HFFc6 (cell line): ENCODE data around the gene SAE1. TPM values are rescaled to one million over a fixed set of nuclear protein-coding genes. Genes with fewer than 3 reads are reported as not detected.

Source experiments
- DNase-seq: peaks from one replicate; pipeline ENCODE4 v3.0.0-alpha.2; 2018
- H3K27ac Mint-ChIP-seq: 2 replicates; pipeline ENCODE4 v1.8.0; 2020; ENCODE audit warnings: mild to moderate bottlenecking, mixed read lengths
- H3K27me3 Mint-ChIP-seq: 2 replicates; pipeline ENCODE4 v1.8.0; 2021; ENCODE audit warnings: mild to moderate bottlenecking, moderate library complexity, mixed read lengths; ENCODE audit not compliant: insufficient read depth
- H3K36me3 Mint-ChIP-seq: 2 replicates; pipeline ENCODE4 v1.8.0; 2021; ENCODE audit warnings: low read depth, mixed read lengths
- H3K4me1 Mint-ChIP-seq: 2 replicates; pipeline ENCODE4 v1.8.0; 2020; ENCODE audit warnings: low read depth, mixed read lengths
- H3K4me3 Mint-ChIP-seq: 2 replicates; pipeline ENCODE4 v1.8.0; 2020; ENCODE audit warnings: mild to moderate bottlenecking, moderate library complexity, mixed read lengths
- H3K9me3 Mint-ChIP-seq: 2 replicates; pipeline ENCODE4 v1.8.0; 2020; ENCODE audit warnings: mild to moderate bottlenecking, mixed read lengths
- total RNA-seq, 6 experiments: library from RNA; stranded (reverse); fragmentation: NEBNext Ultra II Directional; extraction: Animal tissue kit (Norgen Biotek cat#: 25700); gene quantifications; 2 replicates in 1 of 6; 3 replicates in 5 of 6; pipeline ENCODE4 v1.2.3, GENCODE V29; 2021
- TF ChIP-seq, protein P1 (sequence below): fragments of 200-600 bp; sonication (generic); IDR thresholded peaks from 2 replicates; pipeline ENCODE4 v1.5.0; 2021; ENCODE audit warnings: antibody characterized with exemption, mild to moderate bottlenecking

Gene SAE1
- total RNA-seq, 6 experiments from 2014 or later = 158 to 181 (median 175) TPM

DNA sequence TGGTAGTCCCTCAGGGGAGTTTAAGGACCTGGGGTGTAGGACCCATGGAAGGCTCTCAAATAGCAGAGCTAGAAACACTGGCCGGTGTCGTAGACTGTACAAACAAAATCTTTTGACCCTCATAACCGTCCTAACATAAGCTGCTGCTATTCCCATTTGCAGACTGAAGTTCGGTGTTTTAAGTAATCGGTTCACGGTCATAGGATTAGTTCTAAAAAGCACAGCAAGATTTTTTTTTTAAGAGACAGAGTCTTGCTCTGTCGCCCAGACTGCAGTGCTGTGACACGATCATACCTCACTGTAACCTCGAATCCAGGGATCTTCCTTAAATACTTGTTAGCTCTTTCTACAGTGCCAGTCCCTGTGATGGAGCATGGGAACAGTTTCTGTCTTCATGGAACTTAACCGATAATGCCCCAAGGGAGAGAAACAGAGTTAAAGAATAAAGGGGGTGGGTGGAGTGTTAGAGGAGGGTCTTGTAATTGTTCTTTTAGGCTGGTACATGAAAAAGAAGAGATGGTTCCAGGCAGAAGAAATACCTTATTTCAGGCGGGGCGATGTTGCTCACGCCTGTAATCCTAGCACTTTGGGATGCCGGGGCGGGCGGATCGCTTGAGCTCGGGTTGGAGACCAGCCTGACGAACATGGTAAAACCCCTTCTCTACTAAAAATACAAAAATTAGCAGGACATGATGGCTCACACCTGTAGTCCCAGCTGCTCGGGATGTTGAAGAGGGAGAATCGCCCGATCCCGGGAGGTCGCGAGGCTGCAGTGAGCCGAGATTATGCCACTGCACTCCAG lies 16.6 kb upstream of the SAE1 start:
- Mint-ChIP-seq H3K9me3 (no peaks in the 10 kb centered on the region), H3K4me3 (peak overlapping the region; percentile 98), H3K27ac (peak overlapping the region; percentile 100), H3K27me3 (peaks cover 3% of the 10 kb centered on the region), H3K36me3 (peaks cover 23% of the 10 kb centered on the region), H3K4me1 (peaks cover 28% of the 10 kb centered on the region)
- TF ChIP-seq, protein P1, sequence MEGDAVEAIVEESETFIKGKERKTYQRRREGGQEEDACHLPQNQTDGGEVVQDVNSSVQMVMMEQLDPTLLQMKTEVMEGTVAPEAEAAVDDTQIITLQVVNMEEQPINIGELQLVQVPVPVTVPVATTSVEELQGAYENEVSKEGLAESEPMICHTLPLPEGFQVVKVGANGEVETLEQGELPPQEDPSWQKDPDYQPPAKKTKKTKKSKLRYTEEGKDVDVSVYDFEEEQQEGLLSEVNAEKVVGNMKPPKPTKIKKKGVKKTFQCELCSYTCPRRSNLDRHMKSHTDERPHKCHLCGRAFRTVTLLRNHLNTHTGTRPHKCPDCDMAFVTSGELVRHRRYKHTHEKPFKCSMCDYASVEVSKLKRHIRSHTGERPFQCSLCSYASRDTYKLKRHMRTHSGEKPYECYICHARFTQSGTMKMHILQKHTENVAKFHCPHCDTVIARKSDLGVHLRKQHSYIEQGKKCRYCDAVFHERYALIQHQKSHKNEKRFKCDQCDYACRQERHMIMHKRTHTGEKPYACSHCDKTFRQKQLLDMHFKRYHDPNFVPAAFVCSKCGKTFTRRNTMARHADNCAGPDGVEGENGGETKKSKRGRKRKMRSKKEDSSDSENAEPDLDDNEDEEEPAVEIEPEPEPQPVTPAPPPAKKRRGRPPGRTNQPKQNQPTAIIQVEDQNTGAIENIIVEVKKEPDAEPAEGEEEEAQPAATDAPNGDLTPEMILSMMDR = no peak
- DNase-seq = no peak

DNA sequence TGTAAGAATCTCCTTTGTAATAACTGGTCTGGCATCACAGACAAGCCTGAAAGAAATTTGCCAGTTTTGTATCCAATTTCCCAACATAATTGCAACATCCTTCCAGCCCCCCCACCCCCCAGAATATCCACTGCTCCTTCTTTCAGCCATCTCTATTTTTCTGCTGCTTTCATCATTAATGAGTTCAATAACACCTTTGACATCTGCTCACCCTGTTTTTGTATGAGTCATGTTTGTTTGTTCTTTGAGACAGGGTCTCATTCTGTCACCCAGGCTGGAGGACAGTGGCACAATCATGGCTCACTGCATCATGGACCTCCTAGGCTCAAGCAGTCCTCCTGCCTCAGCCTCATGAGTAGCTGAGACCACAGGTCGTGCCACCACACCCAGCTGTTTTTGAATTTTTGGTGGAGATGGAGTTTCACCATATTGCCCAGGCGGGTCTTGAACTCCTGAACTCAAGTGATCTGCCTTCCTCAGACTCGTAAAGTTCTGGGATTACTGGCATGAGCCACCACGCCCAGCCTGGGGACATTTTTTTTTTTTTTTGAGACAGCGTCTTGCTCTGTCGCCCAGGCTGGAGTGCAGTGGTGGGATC lies 10.1 kb upstream of the SAE1 start:
- H3K4me3 Mint-ChIP-seq = no peak overlapping the region
- no peaks in the 10 kb centered on the region for H3K9me3 Mint-ChIP-seq
- H3K36me3 Mint-ChIP-seq = no peaks in the 10 kb centered on the region
- peaks cover 35% of the 10 kb centered on the region for H3K4me1 Mint-ChIP-seq
- H3K27me3 Mint-ChIP-seq = no peaks in the 10 kb centered on the region
- TF ChIP-seq, protein P1 = no peak
- peak overlapping the region; percentile 33; the same call in 1 of the 2 replicates for H3K27ac Mint-ChIP-seq
- no peak for DNase-seq

DNA sequence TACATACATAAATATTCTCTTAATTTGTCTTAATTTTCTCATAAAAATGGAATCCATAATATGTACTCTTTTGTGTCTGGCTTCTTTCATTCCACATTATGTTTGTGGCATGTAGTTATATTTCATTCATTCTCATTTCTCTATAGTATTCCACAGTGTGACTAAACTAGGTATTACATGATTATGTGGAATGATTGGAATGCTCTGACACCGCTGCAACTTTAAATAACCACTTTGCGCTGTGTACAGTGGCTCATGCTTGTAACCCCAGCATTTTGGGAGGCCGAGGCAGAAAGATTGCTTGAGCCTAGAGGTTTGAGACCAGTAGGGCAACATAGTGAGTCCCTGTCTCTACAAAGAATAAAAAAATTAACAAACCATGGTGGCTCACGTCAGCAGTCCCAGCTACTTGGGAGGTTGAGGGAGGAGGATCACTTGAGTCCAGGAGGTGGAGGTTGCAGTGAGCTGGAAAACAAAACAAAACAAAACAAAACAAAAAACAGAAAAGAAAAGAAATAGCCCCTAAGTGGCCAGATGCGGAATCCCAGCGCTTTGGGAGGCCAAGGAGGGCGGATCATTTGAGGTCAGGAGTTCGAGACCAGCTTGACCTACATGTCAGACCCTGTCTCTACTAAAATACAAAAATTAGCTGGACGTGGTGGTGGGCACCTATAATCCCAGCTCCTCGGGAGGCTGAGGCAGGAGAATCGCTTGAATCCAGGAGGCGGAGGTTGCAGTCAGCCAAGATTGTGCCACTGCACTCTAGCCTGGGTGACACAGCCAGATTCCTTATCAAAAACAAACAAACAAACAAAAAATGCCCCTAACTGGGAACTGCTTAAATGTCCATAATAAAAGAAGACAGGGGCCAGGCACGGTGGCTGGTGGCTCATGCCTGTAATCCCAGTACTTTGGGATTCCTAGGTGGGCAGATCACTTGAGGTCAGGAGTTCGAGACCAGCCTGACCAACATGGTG lies 8.0 kb upstream of the SAE1 start:
- TF ChIP-seq, protein P1 = peak; percentile 28; the same call in 1 of the 2 replicates
- H3K4me3 Mint-ChIP-seq = peak overlapping the region; percentile 80
- peak overlapping the region; percentile 91 for H3K27ac Mint-ChIP-seq
- H3K27me3 Mint-ChIP-seq = no peaks in the 10 kb centered on the region
- H3K4me1 Mint-ChIP-seq = peaks cover 35% of the 10 kb centered on the region
- no peaks in the 10 kb centered on the region for H3K36me3 Mint-ChIP-seq
- H3K9me3 Mint-ChIP-seq = no peaks in the 10 kb centered on the region
- peak; percentile 73 for DNase-seq

DNA sequence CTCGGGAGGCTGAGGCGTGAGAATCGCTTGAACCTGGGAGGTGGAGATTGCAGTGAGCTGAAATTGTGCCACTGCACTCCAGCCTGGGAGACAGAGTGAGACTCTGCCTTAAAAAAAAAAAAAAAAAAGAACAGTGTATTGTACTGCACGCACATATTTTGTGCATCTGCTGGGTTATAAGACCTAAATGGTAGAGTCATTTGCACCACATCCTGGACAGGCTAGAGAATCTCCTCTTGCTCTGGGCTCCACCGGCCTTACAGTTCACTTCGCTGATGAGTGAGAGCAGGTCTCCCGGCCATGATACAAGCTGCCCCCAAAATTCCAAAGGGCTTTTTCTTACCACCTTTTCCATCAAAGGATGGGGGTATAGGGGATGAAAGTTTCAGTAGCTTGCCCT lies 7.2 kb upstream of the SAE1 start:
- DNase-seq = peak; percentile 25
- Mint-ChIP-seq H3K27ac (peak overlapping the region; percentile 91; the same call in 1 of the 2 replicates), H3K4me3 (no peak overlapping the region), H3K27me3 (no peaks in the 10 kb centered on the region), H3K36me3 (no peaks in the 10 kb centered on the region), H3K9me3 (no peaks in the 10 kb centered on the region), H3K4me1 (peaks cover 35% of the 10 kb centered on the region)
- TF ChIP-seq, protein P1 = no peak

DNA sequence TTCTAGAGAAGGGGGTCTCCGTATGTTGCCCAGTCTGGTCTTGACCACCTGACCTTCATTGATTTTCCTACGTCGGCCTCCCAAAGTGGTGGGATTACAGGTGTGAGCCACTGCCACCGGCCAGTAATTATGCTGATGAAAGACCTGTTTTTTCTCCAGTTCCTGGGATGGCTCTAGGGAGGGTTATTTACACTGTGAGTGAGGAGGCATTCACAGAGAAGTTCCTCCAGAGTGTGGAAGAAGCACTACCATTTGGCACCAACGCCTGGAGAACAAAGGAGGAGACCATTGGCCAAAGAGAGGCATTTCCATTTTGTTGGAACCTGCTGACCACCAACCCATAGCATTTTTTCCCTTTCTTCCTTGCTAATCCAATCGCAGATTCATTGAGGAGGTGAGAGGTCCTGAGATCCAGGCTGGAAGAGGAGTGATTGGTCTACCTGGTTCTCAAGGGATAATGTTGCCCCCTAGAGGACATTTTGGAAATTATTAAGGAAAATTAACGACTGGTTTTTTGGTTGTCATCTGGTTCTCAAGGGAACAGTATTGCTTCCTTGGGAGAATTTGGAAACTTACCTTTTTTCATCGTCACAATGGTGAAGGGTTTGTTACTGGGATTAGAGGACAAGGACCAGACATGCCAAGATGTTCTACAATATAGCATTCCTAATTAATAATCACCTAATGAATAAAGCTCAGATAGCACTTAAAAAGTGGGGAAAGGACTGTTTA lies 5.5 kb upstream of the SAE1 start:
- Mint-ChIP-seq H3K4me1 (peaks cover 35% of the 10 kb centered on the region), H3K36me3 (peaks cover under 1% of the 10 kb centered on the region), H3K27ac (peak overlapping the region; percentile 54), H3K9me3 (peaks cover under 1% of the 10 kb centered on the region; the same call in 1 of the 2 replicates), H3K27me3 (no peaks in the 10 kb centered on the region), H3K4me3 (no peak overlapping the region)
- TF ChIP-seq, protein P1 = peak; percentile 90
- peak; percentile 74 for DNase-seq
